Activated gamma-delta T cell treated with Interleukin-2 at 50 U/mL for 16 hours (primary cell): ENCODE results near the gene SNURF.
"Not testable (repeated sequence)": the region's sequence is repeated elsewhere in the genome, so short reads cannot be mapped to it uniquely, and the experiment has no call there.

Experiments used
- DNase-seq: peaks from one replicate; pipeline ENCODE4 v3.0.0-alpha.2; 2020

Gene SNURF

GRCh38 chr15:24971772-24972171 lies 17.0 kb downstream of the SNURF start:
- no peak for DNase-seq

- DNase-seq, result not testable (repeated sequence)
These were observed 17.9 kb downstream of the SNURF start for GRCh38 chr15:24972707-24973106.

GRCh38 chr15:24976932-24977331 lies 22.1 kb downstream of the SNURF start:
- DNase-seq, result no peak

GRCh38 chr15:24977686-24978085 lies 22.9 kb downstream of the SNURF start:
- DNase-seq, result no peak

GRCh38 chr15:24985224-24985623 lies 30.4 kb downstream of the SNURF start:
- no peak for DNase-seq

- DNase-seq, result no peak
These were observed 31.9 kb downstream of the SNURF start for GRCh38 chr15:24986653-24987052.
